Choroid plexus epithelial cell (primary cell): ENCODE results near the gene CILP2.

Source experiments
- DNase-seq: peaks from one replicate; pipeline ENCODE4 v3.0.0-alpha.2; 2010; ENCODE audit warnings: low read depth
- H3K4me3 ChIP-seq: 2 replicates; pipeline ENCODE4 v1.5.1; 2011; ENCODE audit warnings: low read depth, mild to moderate bottlenecking, control low read depth, low read length, moderate library complexity
- CTCF ChIP-seq: conservative IDR thresholded peaks from 2 replicates; pipeline ENCODE4 v1.5.1; 2011; ENCODE audit warnings: low read depth, mild to moderate bottlenecking, control low read depth, inconsistent platforms, low read length, moderate library complexity

CILP2 gene

DNA sequence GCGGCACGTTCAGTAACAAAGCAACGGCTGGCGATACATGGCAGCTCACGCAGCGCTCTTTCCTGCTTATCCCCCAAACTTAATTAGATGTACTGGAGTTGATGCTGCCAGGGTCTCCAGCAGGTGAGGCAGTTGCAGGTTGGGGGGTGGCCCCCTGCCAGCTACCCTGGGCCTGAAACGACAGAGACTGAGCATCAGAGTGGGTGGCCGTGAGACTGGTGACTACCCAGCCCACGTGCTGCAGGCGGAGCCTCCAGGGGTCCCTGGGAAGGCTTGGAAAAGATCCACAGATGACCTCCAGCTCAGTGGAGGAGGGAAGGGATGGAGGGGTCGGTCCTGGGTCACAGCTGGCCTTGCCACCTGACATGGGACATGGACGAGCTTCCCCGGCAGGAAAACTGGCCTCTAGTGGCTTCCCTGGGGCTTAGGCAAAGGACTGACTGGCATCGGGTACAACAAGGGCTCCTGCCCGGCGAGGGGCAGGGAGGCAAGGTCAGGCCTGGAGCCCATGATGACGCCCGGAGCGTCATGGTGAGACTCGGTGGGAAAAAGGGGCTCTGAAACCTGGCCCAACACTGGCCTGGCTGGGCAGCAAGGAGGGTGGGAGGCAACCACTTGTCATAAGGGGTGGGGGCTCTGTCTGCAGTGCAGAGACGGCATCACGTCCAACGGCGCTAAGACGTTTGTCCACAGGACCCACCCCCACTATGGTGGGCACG lies 24.0 kb downstream of the CILP2 start:
- H3K4me3 ChIP-seq: no peak overlapping the region

DNA sequence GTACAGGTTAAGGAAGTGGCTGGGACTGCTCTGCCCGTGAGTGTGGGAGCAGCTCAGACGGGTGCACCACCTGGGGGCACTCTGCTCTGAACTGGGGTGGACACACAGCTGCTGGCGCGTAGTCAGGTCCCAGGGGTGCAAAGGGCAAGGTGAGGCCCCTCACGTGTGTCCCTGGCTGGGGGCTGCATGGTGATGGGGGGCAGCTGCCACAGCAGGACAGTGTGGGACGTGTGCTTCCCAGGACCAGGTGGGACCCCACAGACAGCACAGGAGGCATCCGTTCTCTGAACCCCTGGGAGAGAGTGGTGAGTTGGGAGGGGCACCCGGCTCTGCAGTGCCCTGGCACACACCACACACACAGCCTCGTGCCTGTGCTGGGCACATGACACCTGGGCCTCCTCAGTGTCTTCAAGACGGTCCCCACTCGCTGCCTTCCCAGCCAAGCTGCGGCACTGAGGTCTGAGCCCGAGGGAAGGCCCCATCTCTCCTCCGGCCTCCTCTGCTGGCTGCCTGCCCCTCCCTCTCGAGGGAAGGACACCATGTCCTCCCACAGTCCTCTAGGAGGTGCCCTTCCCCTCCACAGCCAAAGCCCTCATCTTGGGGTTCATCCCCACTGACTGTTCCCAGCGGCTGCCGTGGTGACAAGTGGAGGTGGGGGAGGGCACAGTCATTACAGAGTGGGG lies 24.7 kb downstream of the CILP2 start:
- TF ChIP-seq CTCF: peak; percentile 23
- no peak overlapping the region for H3K4me3 ChIP-seq
- DNase-seq: no peak

More for the DNA sequence above, 24.0 kb downstream of the CILP2 start:
- TF ChIP-seq CTCF: no peak
- DNase-seq: no peak

GRCh38 chr19:19563348-19563848 lies 25.3 kb downstream of the CILP2 start:
- H3K4me3 ChIP-seq: no peak overlapping the region
- no peak for TF ChIP-seq CTCF
- DNase-seq: no peak

DNA sequence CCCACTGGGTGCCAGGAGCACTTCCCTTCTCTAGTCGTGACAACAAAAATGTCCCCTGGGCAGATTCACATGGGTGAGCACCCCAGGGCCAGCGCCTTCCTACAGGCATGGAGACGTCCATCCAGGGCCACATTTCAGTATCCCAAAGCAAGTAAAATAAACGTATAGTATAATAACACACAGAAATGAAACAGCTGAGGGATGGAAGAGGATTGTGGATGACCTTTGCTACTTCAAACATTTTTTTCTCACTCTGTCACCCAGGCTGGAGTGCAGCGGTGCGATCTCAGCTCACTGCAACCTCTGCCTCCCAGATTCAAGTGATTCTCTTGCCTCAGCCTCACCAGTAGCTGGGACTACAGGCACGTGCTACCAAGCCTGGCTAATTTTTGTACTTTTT lies 28.2 kb downstream of the CILP2 start:
- DNase-seq: peak; percentile 72
- H3K4me3 ChIP-seq: no peak overlapping the region
- no peak for TF ChIP-seq CTCF

GRCh38 chr19:19567391-19567790 lies 29.3 kb downstream of the CILP2 start:
- H3K4me3 ChIP-seq: no peak overlapping the region
- no peak for TF ChIP-seq CTCF
- DNase-seq: no peak

- TF ChIP-seq CTCF: no peak
- H3K4me3 ChIP-seq: no peak overlapping the region
- peak; percentile 43 for DNase-seq
Measured at GRCh38 chr19:19568802-19569756, 31.0 kb downstream of the CILP2 start.
